Gastroesophageal sphincter (tissue), 3 donors: ENCODE measurements around the gene PRSS12.

Source experiments
- CTCF ChIP-seq, 4 experiments: fragments of 200-600 bp in 2 of 4; fragments of 450-650 bp in 2 of 4; sonication (generic) in 1 of 4; IDR thresholded peaks; one replicate each; pipeline ENCODE4 v1.5.1; 2017 to 2019; ENCODE audit warnings: antibody characterized with exemption in 4 of 4, mild to moderate bottlenecking in 2 of 4, moderate library complexity in 2 of 4
- POLR2A ChIP-seq, 2 donors: fragments of 450-650 bp; IDR thresholded peaks; one replicate each; pipeline ENCODE4 v1.6.1; 2017; ENCODE audit warnings: antibody characterized with exemption in 2 of 2, mild to moderate bottlenecking in 2 of 2, moderate library complexity in 1 of 2

DNA sequence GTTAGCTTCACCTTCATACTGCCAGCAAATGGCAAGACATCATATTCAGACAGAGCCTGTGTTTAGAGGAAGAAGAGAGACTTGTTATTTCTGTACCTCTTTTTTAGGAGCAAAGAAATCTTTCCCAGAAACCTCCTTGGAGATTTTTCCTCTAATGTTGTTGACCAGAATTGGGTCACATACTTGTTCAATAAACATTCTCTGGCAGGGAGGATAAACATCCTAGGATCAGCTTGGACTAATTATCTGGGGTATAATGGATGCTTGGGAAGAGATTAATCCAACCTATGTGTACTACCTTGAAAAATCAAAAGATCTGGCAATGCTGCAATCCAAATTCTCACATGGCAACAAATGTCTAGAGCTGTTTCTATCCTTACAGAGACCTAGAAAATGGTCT lies 8.4 kb upstream of the PRSS12 start:
- TF ChIP-seq CTCF (IDR thresholded peaks at IDR 0.05) (no peak), POLR2A (IDR thresholded peaks at IDR 0.05) (no peak)
